Hematopoietic multipotent progenitor cell treated with erythropoietin and hydrocortisone succinate and interleukin-3 and kit ligand, for 8 days (in vitro differentiated cells): ENCODE results near the gene PHC2.

Experiments
- DNase-seq: peaks from one replicate; pipeline ENCODE4 v3.0.0-alpha.2; 2015

The PHC2 gene, protein sequence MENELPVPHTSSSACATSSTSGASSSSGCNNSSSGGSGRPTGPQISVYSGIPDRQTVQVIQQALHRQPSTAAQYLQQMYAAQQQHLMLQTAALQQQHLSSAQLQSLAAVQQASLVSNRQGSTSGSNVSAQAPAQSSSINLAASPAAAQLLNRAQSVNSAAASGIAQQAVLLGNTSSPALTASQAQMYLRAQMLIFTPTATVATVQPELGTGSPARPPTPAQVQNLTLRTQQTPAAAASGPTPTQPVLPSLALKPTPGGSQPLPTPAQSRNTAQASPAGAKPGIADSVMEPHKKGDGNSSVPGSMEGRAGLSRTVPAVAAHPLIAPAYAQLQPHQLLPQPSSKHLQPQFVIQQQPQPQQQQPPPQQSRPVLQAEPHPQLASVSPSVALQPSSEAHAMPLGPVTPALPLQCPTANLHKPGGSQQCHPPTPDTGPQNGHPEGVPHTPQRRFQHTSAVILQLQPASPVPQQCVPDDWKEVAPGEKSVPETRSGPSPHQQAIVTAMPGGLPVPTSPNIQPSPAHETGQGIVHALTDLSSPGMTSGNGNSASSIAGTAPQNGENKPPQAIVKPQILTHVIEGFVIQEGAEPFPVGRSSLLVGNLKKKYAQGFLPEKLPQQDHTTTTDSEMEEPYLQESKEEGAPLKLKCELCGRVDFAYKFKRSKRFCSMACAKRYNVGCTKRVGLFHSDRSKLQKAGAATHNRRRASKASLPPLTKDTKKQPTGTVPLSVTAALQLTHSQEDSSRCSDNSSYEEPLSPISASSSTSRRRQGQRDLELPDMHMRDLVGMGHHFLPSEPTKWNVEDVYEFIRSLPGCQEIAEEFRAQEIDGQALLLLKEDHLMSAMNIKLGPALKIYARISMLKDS

DNA sequence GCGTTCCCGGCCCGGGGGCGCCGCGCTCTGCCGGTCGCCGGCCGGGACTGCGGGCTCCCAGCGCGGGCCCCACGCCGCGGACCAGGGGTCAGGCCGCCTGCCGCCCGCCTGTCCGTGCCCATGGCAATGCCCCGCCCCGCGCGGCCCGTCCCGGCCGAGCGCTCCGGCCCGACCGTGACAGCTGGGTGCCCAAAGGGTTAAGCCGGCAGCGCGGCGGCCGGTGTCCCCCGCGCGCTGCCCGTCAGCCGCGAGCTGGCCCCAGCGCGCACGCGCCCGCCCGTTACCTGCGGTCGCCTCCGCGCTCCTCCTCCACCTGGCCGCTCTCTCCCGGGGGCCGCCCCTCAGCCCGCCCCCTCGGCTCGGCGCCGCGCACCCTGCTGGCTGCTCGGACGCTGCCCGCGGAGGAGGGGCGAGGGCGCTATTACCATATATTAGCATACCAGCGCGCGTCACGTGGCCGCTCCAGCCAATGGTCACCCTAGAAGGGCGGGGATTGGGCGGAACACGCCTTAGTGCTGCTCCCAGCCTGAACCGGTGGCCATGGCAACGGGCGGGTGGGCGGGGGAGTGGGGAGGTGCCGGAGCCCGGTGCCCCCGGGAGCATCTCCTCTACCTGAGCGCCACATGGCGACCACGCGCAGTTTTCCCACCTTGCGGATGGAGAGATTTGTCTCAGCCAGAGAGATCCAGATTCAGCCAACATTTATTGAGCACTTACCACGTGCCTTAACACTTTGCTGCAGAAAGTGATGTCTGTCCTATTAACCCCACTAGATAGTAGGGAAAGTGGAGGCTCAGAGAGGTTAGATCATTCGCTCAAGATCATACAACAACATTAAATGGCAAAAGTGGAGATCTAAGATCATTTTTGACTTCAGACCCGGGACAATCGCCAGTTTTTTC, at the start of gene PHC2:
PHC2 (minus strand) TSS at position 404 of the 902 bp plus-strand sequence. CDS start 55,556 bp downstream, outside the sequence.
- peak; percentile 94 for DNase-seq

DNA sequence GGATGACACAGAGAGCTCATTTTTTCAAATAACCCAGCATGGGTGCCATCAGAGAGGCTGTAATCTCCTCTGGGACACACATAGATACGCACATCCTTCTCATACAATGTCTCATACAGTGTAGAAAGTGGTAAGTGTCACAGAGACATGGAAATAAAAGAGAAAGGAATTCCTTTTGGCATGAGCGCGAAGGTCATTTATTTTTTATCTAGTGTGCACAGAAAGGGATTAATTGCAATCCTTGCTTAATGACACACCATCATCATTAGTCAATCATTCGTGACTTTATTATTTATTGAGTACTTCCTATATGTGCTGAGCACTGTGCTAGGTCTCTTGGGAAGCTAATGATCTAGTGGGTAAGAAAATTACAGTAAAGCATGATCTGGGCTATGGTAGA, 46.6 kb upstream of the PHC2 start:
- no peak for DNase-seq

DNA sequence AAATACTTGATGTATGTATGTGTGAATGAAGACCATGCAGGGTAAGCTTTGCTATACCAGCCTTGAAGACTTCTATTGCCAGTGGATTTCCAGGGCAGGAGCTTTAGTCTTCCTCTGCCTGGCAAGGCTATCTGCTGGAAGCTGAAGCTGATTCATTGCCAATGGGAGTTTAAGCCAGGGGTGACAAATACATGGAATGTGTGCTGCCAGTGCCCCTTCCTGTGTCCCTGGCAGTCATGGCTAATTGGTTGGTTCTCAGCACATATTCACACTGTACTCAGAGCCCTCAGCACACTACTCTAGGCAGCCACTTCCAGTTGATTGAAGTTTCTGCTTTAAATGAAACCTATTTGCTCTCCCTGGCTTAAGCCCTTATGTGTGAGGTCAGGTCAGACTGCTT, 43.0 kb upstream of the PHC2 start:
- DNase-seq, result no peak

DNA sequence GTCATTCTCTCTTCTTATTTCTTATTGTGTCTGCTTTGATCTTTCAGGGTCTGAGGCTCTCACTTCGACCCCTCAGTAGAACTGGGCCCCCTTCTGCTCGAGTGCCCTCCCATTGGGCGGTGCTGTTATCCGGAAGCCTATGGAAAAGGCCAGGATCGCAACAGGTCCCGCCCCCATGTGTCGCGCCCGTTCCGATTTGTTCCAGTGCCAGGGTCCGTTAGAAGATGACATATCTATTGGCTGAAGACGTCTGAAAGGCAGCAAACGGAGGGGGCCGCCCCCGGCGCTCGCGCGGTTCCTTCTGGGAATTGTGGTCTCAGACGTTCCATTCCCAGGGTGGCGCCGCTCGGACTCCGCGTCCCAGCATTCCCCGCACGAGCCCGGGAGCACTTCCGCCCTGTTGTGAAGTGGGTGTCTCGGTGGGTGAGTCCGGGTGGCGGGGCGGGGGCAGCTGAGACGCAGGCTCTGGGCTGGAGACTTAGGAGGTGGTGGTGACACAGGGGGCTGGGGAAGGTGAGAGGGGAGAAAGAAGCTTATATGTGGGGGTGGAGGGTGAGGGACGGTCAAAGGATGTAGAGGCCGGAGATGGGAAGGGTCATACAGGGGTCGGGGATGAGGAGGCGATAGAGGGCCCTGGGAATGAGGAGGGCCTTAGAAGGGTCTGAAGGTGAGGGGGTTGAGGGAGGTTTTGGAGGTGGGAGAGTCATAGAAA, 41.5 kb upstream of the PHC2 start, which contains the start of gene ZSCAN20:
ZSCAN20 (plus strand) TSS at position 377 of the 712 bp plus-strand sequence. CDS start 6,644 bp downstream, outside the sequence.
- peak; percentile 98 for DNase-seq

DNA sequence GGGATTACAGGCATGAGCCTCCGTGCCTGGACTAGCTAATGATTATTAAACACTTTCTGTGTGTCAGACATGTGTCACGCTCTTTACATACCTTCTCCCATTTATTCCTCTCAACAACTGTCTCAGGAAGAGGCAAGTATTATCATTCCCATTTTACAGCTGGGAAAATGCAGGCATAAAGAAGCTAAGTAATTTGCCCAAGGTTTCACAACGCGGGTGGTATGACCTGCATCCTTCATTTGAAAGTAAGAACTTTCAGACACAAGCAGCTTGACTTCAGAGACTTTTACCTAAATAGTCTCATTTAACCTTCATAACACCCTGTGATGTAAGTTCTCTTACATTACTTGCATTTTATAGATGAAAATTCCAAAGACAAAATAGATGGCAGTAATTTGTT, 40.5 kb upstream of the PHC2 start:
- DNase-seq, result no peak

DNA sequence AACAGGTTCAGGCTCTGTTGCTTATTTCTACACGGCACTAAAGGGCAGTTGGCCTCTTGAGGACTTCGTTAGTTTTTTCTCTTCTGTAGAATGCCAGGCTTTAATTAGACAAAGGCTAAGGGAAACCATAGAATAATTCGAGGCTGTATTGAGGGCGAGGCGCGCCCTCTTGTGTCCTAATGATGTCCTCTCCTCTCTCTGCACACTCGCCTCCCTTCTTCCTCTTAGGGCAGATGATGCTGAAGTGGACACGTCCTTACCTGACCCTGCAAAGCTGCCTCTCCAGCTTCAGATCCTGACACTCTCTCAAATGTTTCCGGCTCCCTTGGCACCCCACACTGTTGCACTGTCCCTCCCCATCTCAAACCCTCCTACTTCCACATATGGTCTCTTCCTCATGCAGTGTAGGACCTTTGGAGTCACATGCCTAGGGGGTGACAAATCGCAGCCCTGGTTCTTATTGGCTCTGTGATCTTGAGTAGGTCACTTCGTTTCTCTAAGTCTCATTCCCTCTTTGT, 39.7 kb upstream of the PHC2 start:
- DNase-seq, result peak; percentile 86

DNA sequence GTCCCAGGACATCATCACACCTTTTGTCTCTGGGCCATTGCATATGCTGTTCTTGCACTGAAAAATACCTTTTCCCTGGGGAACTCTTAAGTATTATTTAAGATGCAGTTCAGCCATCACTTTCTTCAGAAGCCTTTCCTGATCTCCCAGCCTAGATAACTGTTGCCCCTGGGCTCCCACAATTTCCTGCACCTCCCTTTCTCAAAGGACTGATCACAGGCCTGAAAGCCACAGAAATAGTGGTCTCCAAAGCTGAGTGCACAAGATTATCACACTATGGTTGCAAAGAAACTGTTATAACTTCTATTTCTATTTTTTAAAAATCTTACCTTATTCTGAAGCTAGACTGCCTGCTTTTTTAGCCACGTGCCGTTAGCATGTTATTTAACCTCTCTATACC, 38.8 kb upstream of the PHC2 start:
- DNase-seq, result peak; percentile 10

DNA sequence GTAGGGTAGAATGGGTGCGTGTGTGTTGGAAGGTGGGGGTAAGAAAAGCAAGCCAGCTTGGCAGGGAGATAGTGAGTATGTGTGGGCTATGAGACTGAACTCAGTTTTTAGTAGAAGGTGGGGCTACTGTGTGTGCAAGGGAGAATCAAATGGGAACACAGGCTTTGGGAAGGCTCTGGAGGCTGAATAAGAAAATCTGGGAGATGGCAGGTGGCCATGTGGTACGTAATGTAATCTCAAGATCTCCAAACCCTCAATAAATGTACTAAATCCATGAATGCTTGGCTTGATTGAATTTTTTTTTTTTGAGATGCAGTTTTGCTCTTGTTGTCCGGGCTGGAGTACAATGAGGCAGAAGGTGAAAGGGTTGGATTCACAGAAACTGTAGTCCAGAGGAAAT, 38.1 kb upstream of the PHC2 start:
- no peak for DNase-seq

DNA sequence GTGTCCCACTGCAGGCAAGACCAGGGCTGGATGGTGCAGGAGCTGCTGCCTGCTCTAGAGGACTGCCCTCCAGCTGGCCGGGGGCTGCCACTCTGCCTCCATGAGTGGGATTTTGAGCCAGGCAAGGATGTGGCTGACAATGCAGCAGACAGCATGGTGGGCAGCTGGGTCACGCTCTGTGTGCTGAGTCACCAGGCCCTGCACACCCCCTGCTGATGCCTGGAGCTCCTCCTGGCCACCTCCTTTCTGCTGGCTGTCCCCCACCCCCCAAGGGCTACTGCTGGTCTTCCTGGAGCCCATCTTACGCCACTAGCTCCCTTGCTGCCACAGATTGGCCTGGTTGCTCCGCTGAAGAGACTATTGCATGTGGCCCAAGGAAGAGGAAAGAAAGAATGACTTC, 37.6 kb upstream of the PHC2 start:
- no peak for DNase-seq

DNA sequence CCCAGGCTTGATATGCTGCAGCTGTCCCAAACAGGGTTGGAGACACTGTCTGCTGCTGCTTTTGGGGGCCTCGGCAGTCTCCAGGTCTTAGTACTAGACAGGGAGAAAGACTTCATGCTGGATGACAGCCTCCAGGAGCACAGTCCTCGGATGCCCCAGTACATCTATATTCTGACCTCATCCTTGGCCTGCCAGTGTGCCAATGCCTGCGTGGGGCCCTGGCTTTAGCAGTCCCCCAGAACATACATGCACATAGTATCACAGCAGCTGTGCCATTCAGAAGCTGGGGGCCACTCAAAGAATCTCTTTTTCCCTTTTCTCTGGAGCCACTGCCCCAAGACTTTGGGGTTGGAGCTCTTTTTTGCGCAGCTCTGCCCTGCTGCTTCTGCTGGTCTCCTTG, 37.1 kb upstream of the PHC2 start:
- no peak for DNase-seq

DNA sequence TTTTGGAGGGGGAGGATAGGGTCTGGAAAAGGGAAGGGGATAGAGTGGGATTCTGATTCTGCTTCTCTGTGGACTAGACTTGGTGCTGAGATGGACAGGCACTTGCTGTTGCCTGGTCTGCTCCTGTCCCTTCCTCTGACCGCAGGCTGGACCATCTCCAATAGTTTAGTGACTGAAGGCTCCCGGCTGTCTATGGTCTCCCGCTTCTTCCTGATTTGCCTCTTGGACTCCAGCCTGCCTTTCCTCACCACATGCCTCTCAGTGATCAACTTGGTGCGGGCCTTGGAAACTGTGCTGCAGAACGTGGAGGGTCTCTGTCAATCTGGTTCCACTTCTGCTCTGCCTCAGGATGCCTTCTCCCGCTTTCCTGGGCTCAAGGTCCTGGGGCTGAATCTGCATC, 35.3 kb upstream of the PHC2 start:
- DNase-seq, result no peak

DNA sequence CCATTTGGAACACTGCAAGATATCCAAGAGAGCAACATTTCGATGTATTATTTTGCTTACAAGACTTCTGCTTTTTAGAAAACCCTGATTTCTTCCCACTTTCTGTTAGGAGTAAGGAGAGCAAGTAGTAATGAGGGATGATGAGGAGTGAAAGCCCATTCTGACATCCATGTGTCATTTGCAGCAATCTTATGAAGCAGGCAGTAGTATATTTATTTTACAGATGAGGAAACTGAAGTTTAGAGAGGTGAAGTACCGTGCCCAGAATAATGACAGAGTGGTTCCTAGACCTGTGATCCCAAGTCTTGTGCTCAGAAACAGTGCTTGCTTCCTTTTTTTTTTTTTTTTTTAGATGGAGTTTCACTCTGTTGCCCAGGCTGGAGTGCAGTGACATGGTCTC, 34.4 kb upstream of the PHC2 start:
- DNase-seq, result no peak

DNA sequence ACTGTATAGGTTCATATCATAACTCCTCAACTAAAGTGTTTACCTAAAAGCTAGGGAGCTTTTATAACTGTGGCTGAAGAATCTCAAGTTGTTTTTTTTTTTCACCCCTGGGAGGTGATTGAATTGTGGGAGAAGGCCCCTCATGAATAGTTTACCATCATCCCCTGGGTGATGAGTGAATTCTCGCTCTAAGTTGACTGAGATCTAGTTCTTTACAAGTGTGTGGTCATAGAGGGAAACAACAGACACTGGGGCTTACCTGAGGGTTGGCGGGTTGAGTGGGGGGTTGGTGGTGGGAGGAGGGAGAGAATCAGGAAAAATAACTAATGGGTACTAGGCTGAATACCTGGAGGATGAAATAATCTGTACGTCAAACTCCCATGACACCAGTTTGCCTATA, 33.7 kb upstream of the PHC2 start:
- no peak for DNase-seq

DNA sequence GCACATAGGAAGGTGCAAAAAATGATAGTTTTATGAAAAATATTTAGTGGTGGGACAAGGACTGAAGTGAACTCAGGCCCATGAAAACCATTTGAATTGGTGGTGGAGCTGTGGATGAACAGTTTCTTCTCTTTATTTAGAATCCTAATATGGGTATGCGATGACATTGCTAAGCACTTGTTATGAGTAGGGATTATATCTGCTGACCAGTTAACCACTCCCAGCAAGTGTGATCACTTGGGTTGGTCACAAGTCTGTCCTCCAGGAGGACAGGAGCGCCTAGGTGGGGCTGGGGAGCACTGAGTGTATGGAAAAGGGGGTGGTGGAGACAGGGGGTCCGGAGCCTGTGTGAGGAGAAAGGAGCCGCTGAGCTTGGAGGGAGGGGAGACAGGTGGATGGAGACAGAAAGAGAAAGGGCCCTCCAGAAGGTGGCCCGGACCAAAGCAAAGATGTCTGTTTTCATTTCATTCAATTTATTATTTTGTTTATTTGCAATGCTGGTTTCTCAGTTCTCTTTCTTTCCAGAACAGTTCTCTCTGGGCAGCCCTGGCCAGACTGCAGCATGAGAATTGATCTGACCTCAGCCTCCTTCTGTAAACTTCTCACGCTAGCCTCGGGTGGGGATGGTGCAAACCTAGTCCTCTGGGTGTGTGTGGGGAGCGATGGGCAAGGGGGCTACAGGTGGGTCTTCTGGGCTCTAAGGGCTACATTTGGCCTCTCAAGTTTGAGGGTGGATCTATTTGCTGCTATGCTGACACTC, 31.7 kb upstream of the PHC2 start:
- no peak for DNase-seq

DNA sequence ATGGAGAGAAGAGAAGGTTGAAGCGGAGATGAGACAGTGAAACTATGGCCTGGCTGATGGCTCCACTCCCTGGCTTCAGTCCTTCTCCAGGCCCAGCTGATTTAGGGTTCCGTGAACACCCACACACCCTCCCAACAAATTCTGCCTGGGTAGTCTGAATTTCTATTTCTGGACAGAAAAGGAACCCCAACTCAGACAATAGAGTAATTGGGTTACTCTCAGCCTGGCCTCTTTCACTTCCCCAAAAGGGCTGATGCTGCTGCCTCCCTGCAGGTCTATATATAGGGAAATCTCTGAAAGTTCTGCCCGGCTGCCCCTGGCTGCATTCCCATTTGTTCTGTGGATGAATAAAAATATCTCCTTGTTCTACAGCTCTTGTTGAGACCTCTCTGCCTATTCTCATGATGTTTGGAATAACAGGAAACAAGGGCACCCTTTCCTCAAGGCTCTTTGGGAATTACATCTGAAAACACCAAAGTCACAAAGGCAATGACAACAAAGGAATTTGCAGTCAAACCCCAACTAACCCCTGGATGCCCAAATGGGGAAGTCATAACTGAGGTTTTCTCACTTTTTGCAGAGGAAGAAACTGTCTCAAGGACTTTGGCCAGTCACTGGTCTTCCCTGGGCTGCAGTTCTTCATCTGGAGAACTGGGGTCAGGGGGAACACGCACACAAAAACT, 30.2 kb upstream of the PHC2 start:
- DNase-seq, result no peak

DNA sequence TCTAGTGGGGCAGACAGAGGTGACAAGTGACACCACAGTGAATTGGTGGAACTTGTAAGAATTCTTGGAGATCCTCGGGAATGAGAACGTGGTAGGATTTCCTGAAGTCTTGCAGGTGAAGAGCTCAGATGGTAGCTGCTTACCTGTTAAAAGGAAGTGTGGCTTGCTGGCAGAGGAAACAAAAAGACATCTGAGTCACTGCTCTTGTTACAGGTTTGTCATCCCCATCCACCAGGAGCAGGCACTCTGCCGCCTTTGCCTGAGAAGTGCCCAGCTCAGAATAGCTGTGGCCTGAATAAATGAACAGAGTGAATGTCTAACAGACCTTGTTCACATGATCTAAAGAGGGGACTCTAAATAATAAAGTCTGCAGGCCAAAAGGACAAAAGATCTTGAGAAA, 29.2 kb upstream of the PHC2 start:
- no peak for DNase-seq

DNA sequence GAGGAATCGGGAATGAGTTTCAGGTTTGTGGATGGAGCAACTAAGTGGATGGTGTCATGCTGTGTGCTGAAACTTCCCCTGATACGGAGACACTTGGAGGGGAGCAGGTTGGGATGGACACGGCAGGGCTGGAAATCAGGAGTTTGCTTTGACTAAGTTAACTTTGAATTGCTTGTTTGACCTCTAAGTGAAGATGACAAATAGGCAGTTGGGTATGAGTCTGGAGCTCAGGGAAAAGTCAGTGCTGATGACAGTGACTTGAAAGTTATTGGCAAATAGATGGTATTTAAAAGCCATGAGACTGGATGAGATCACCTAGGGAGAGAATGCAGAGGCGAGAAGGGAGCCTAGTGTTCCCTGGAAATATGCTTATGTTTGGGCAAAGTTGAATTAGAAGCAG, 28.8 kb upstream of the PHC2 start:
- no peak for DNase-seq

DNA sequence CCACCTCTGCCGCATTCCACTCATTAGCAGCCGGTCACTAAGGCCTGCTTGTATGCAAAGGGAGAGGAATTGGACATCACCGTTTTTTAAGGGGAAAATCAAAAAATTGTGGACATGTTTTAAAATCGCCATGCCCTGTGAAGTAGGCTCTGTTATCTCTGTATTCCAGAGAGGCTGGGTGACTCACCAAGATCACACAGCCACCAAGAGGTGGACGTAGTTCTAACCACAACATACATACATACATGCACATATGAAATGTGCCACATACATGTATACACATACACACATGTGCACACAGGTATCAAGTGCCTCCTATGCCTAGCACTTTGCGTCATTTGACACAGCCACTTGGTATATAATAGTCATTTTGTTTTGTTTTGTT, 25.6 kb upstream of the PHC2 start:
- DNase-seq, result peak; percentile 49

DNA sequence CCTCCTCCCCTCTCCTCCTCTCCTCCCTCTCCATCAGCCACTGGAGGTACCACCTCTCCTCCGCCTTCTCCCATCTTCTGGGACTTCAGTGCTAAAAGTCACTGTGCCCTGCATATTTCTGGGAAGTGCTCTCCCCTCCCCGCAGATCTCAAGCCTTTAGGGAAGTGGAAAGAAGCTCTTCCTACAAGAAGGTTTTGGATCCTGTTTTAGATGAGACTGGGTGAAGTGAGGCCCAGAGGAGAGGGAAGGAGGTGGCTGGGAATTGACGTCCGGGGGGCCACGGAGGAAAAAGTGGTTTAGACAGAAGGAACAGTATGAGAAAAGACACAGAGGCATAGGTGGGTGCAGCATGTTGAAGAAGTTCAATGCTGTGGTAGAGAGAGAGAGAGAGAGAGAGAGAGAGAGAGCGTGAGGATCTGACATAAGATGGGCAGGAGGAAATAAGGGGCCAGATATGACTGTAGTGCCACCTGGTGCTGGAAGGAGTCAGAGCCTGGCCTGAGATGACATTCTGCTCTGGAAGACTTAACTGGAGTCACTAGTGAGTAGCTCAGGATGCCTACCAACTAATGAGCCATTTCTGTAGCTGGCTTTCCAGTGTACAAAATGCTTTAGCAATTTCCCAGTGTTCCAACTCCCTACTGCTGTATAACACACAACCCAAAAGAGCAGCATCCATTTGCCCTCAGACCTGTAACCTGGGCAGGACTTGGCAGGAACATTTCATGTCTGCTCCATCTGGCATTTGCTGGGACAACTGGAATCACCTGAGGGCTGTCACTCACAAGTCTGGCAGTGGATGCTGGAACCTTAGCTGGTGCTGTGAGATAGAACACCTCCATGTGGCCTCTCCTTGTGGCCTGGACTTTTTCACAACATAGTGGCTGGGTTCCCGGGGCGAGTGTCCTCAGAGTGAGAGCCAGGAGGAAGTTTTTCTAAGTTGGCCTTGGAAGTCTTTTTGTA, 24.9 kb upstream of the PHC2 start:
- DNase-seq, result peak; percentile 75
